Muscle layer of duodenum (tissue), 2 donors: ENCODE results near the gene UNC5C.

Experiments used
- H3K27ac ChIP-seq: one replicate; pipeline ENCODE4 v1.7.0; 2013; ENCODE audit warnings: mild to moderate bottlenecking, low read length
- H3K27me3 ChIP-seq: one replicate; pipeline ENCODE4 v1.7.0; 2013; ENCODE audit warnings: low read depth, mild to moderate bottlenecking, control low read depth, low read length
- H3K36me3 ChIP-seq, 2 donors: one replicate each; pipeline ENCODE4 v1.7.0; 2013; ENCODE audit warnings: low read length in 2 of 2, control low read depth in 1 of 2, mild to moderate bottlenecking in 1 of 2; ENCODE audit not compliant: insufficient read depth in 2 of 2, control insufficient read depth in 1 of 2
- H3K4me1 ChIP-seq, 2 donors: one replicate each; pipeline ENCODE4 v1.7.0; 2013; ENCODE audit warnings: low read length in 2 of 2, mild to moderate bottlenecking in 2 of 2, control low read depth in 1 of 2, moderate library complexity in 1 of 2; ENCODE audit not compliant: insufficient read depth in 2 of 2, control insufficient read depth in 1 of 2
- H3K4me3 ChIP-seq, 2 donors: one replicate each; pipeline ENCODE4 v1.7.0; 2013; ENCODE audit warnings: low read length in 2 of 2, low read depth in 1 of 2, mild to moderate bottlenecking in 1 of 2
- H3K9me3 ChIP-seq, 2 donors: one replicate each; pipeline ENCODE4 v1.7.0; 2013; ENCODE audit warnings: low read length in 2 of 2, control low read depth in 1 of 2, mild to moderate bottlenecking in 1 of 2; ENCODE audit not compliant: control insufficient read depth in 1 of 2
- donor health status: healthy.

Gene UNC5C

GRCh38 chr4:95388911-95389310, 159.9 kb downstream of the UNC5C start:
- Histone ChIP-seq H3K36me3 (no peaks in the 10 kb centered on the region), H3K4me1 (no peaks in the 10 kb centered on the region), H3K27ac (no peak overlapping the region), H3K4me3 (no peak overlapping the region), H3K27me3 (no peaks in the 10 kb centered on the region), H3K9me3 (no peaks in the 10 kb centered on the region)

GRCh38 chr4:95387719-95388118, 161.1 kb downstream of the UNC5C start:
- Histone ChIP-seq H3K36me3 (no peaks in the 10 kb centered on the region), H3K4me1 (no peaks in the 10 kb centered on the region), H3K9me3 (no peaks in the 10 kb centered on the region), H3K4me3 (no peak overlapping the region), H3K27ac (no peak overlapping the region), H3K27me3 (no peaks in the 10 kb centered on the region)

GRCh38 chr4:95386410-95386809, 162.4 kb downstream of the UNC5C start:
- no peaks in the 10 kb centered on the region for H3K27me3 ChIP-seq
- no peak overlapping the region for H3K4me3 ChIP-seq
- no peaks in the 10 kb centered on the region for H3K36me3 ChIP-seq
- H3K9me3 ChIP-seq: no peaks in the 10 kb centered on the region
- no peaks in the 10 kb centered on the region for H3K4me1 ChIP-seq
- H3K27ac ChIP-seq: no peak overlapping the region

GRCh38 chr4:95381843-95382580, 166.8 kb downstream of the UNC5C start:
- H3K27ac ChIP-seq: no peak overlapping the region
- no peaks in the 10 kb centered on the region for H3K27me3 ChIP-seq
- H3K4me3 ChIP-seq: no peak overlapping the region
- no peaks in the 10 kb centered on the region for H3K9me3 ChIP-seq
- H3K4me1 ChIP-seq: no peaks in the 10 kb centered on the region
- H3K36me3 ChIP-seq: no peaks in the 10 kb centered on the region

GRCh38 chr4:95379633-95380032, 169.1 kb downstream of the UNC5C start:
- no peaks in the 10 kb centered on the region for H3K4me1 ChIP-seq
- H3K9me3 ChIP-seq: no peaks in the 10 kb centered on the region
- H3K4me3 ChIP-seq: no peak overlapping the region
- H3K27ac ChIP-seq: no peak overlapping the region
- no peaks in the 10 kb centered on the region for H3K36me3 ChIP-seq
- H3K27me3 ChIP-seq: no peaks in the 10 kb centered on the region

- H3K9me3 ChIP-seq: no peaks in the 10 kb centered on the region
- no peaks in the 10 kb centered on the region for H3K4me1 ChIP-seq
- H3K27me3 ChIP-seq: no peaks in the 10 kb centered on the region
Measured at GRCh38 chr4:95377366-95377900, 171.3 kb downstream of the UNC5C start.

GRCh38 chr4:95371476-95372224, 177.1 kb downstream of the UNC5C start:
- no peaks in the 10 kb centered on the region for H3K4me1 ChIP-seq
- H3K27me3 ChIP-seq: no peaks in the 10 kb centered on the region
- H3K36me3 ChIP-seq: no peaks in the 10 kb centered on the region
- H3K9me3 ChIP-seq: no peaks in the 10 kb centered on the region
- no peak overlapping the region for H3K4me3 ChIP-seq
- no peak overlapping the region for H3K27ac ChIP-seq

More at GRCh38 chr4:95377366-95377900, 171.3 kb downstream of the UNC5C start:
- Histone ChIP-seq H3K4me3 (no peak overlapping the region), H3K36me3 (no peaks in the 10 kb centered on the region), H3K27ac (no peak overlapping the region)

GRCh38 chr4:95367824-95368223, 180.9 kb downstream of the UNC5C start:
- Histone ChIP-seq H3K27ac (no peak overlapping the region), H3K36me3 (no peaks in the 10 kb centered on the region), H3K9me3 (no peaks in the 10 kb centered on the region), H3K27me3 (no peaks in the 10 kb centered on the region), H3K4me1 (peaks cover 0 to 12% of the 10 kb centered on the region in 2 donors), H3K4me3 (no peak overlapping the region)

- peaks cover 0 to 12% of the 10 kb centered on the region in 2 donors for H3K4me1 ChIP-seq
- no peaks in the 10 kb centered on the region for H3K36me3 ChIP-seq
- H3K27ac ChIP-seq: no peak overlapping the region
- H3K9me3 ChIP-seq: no peaks in the 10 kb centered on the region
- no peak overlapping the region for H3K4me3 ChIP-seq
- H3K27me3 ChIP-seq: no peaks in the 10 kb centered on the region
Measured at GRCh38 chr4:95363966-95364365, 184.8 kb downstream of the UNC5C start.

- Histone ChIP-seq H3K4me1 (peaks cover 0 to 12% of the 10 kb centered on the region in 2 donors), H3K27me3 (no peaks in the 10 kb centered on the region), H3K9me3 (no peaks in the 10 kb centered on the region), H3K36me3 (no peaks in the 10 kb centered on the region), H3K4me3 (no peak overlapping the region), H3K27ac (no peak overlapping the region)
Measured at GRCh38 chr4:95363559-95363925, 185.2 kb downstream of the UNC5C start.

GRCh38 chr4:95362906-95363558, 185.7 kb downstream of the UNC5C start:
- H3K4me1 ChIP-seq: peaks cover 0 to 12% of the 10 kb centered on the region in 2 donors
- no peaks in the 10 kb centered on the region for H3K36me3 ChIP-seq
- no peaks in the 10 kb centered on the region for H3K9me3 ChIP-seq
- no peak overlapping the region for H3K27ac ChIP-seq
- H3K27me3 ChIP-seq: no peaks in the 10 kb centered on the region
- H3K4me3 ChIP-seq: no peak overlapping the region
